ENCODE results near the gene GABPA. TPM values are rescaled to one million over a fixed set of nuclear protein-coding genes. Genes with fewer than 3 reads are reported as not detected.

The GABPA gene
- total RNA-seq = 22.5 TPM
- 6.1 TPM for polyA plus RNA-seq (ENCODE audit: insufficient read depth, low read depth, low replicate concordance)
- long read RNA-seq, donor 1, full-length matches to known transcripts = 6 of 6 reads
- long read RNA-seq, donor 1, partial matches to known transcripts = 0 of 6 reads
- long read RNA-seq, donor 1, other reads (novel, unspliced or antisense) = 0 of 6 reads
- long read RNA-seq, donor 2, full-length matches to known transcripts = 10 of 10 reads
- long read RNA-seq, donor 2, partial matches to known transcripts = 0 of 10 reads
- long read RNA-seq, donor 2, other reads (novel, unspliced or antisense) = 0 of 10 reads
- long read RNA-seq, donor 3, full-length matches to known transcripts = 11 of 11 reads
- long read RNA-seq, donor 3, partial matches to known transcripts = 0 of 11 reads
- long read RNA-seq, donor 3, other reads (novel, unspliced or antisense) = 0 of 11 reads
- long read RNA-seq, donor 4, full-length matches to known transcripts = 5 of 5 reads
- long read RNA-seq, donor 4, partial matches to known transcripts = 0 of 5 reads
- long read RNA-seq, donor 4, other reads (novel, unspliced or antisense) = 0 of 5 reads
- long read RNA-seq, donor 5 = 0 reads
- long read RNA-seq, donor 6, full-length matches to known transcripts = 16 of 16 reads
- long read RNA-seq, donor 6, partial matches to known transcripts = 0 of 16 reads
- long read RNA-seq, donor 6, other reads (novel, unspliced or antisense) = 0 of 16 reads
- long read RNA-seq, donor 7, full-length matches to known transcripts = 21 of 28 reads
- long read RNA-seq, donor 7, partial matches to known transcripts = 3 of 28 reads
- long read RNA-seq, donor 7, other reads (novel, unspliced or antisense) = 4 of 28 reads
- long read RNA-seq, donor 8, full-length matches to known transcripts = 10 of 10 reads
- long read RNA-seq, donor 8, partial matches to known transcripts = 0 of 10 reads
- long read RNA-seq, donor 8, other reads (novel, unspliced or antisense) = 0 of 10 reads
- long read RNA-seq, donor 9, full-length matches to known transcripts = 10 of 10 reads
- long read RNA-seq, donor 9, partial matches to known transcripts = 0 of 10 reads
- long read RNA-seq, donor 9, other reads (novel, unspliced or antisense) = 0 of 10 reads
- long read RNA-seq, donor 10, full-length matches to known transcripts = 3 of 3 reads
- long read RNA-seq, donor 10, partial matches to known transcripts = 0 of 3 reads
- long read RNA-seq, donor 10, other reads (novel, unspliced or antisense) = 0 of 3 reads

- peaks cover 0 to 9% (median 7%) of the 10 kb centered on the region in 3 donors for H3K4me1 ChIP-seq (ENCODE audit: control insufficient read depth in 2 of 3, insufficient read depth in 2 of 3, low read depth in 1 of 3, low read length in 3 of 3)
- TF ChIP-seq CTCF (IDR thresholded peaks at IDR 0.05; ENCODE audit: borderline replicate concordance, extremely low read depth, insufficient read depth) = no peak
- DNase-seq (peak; percentile 97 to 99 (median 99)), FAIRE-seq (peak; percentile 82)
- H3K27me3 ChIP-seq (ENCODE audit: control insufficient read depth, insufficient read depth, low read length) = no peaks in the 10 kb centered on the region
- H3K27ac ChIP-seq (ENCODE audit: low read depth in 2 of 2, low read length in 2 of 2) = peak within 1 kb of the TSS; percentile 99 to 100
- intact Hi-C loops (cut with DNase I) = no loop called here
- peak within 1 kb of the TSS; percentile 86 to 100 (median 94) for H3K9ac ChIP-seq (ENCODE audit: low read length in 3 of 3)
- H3K36me3 ChIP-seq (ENCODE audit: control insufficient read depth in 2 of 3, insufficient read depth in 3 of 3, low read length in 3 of 3) = peaks cover 0 to 1% (median 0%) of the 10 kb centered on the region in 3 donors
- peak within 1 kb of the TSS; percentile 90 to 100 (median 99) for H3K4me3 ChIP-seq (ENCODE audit: low read length in 3 of 3)
- no peaks in the 10 kb centered on the region for H3K9me3 ChIP-seq (ENCODE audit: control insufficient read depth in 2 of 3, insufficient read depth in 1 of 3, low read length in 3 of 3)
These were observed at the start of gene GABPA, which contains the start of gene ATP5PF for GRCh38 chr21:25734904-25735645. Gene GABPA (plus strand): TSS chr21:25734972. CDS start chr21:25741599, 6,627 bp downstream. Gene ATP5PF (minus strand): TSS chr21:25734904. CDS start chr21:25729794, 5,110 bp downstream.

- Histone ChIP-seq H3K4me1 (ENCODE audit: control insufficient read depth in 2 of 3, insufficient read depth in 2 of 3, low read depth in 1 of 3, low read length in 3 of 3) (no peaks in the 10 kb centered on the region), H3K4me3 (ENCODE audit: low read length in 3 of 3) (no peak overlapping the region), H3K27ac (ENCODE audit: low read depth in 2 of 2, low read length in 2 of 2) (no peak overlapping the region), H3K27me3 (ENCODE audit: control insufficient read depth, insufficient read depth, low read length) (no peaks in the 10 kb centered on the region), H3K36me3 (ENCODE audit: control insufficient read depth in 2 of 3, insufficient read depth in 3 of 3, low read length in 3 of 3) (no peaks in the 10 kb centered on the region), H3K9me3 (ENCODE audit: control insufficient read depth in 2 of 3, insufficient read depth in 1 of 3, low read length in 3 of 3) (no peaks in the 10 kb centered on the region), H3K9ac (ENCODE audit: low read length in 3 of 3) (no peak overlapping the region)
- intact Hi-C loops (cut with DNase I) = no loop called here
- no peak for DNase-seq
- TF ChIP-seq CTCF (IDR thresholded peaks at IDR 0.05; ENCODE audit: borderline replicate concordance, extremely low read depth, insufficient read depth) = no peak
- FAIRE-seq = no peak
These were observed 47.0 kb upstream of the GABPA start for GRCh38 chr21:25687787-25688186.

Data from kidney (tissue), 22 donors.